Gastroesophageal sphincter (tissue), 4 donors: ENCODE data around the gene BMERB1. TPM values are rescaled to one million over a fixed set of nuclear protein-coding genes. Genes with fewer than 3 reads are reported as not detected.

ENCODE experiments used
- ATAC-seq: fragments of 150-250 bp; one replicate; pipeline ENCODE4 v1.9.1; 2016; ENCODE audit warnings: mild to moderate bottlenecking, moderate library complexity
- H3K27ac ChIP-seq, 4 donors: fragments of 200-600 bp; sonication (generic) in 3 of 4; 1 replicate in 3 of 4; 2 replicates in 1 of 4; pipeline ENCODE4 v1.5.1; 2016 to 2019
- H3K27me3 ChIP-seq: fragments of 200-600 bp; sonication (generic); one replicate; pipeline ENCODE4 v1.5.1; 2019
- H3K36me3 ChIP-seq, 2 donors: fragments of 200-600 bp; sonication (generic); one replicate each; pipeline ENCODE4 v1.5.1; 2019; ENCODE audit warnings: control low read depth in 1 of 2
- H3K4me1 ChIP-seq, 3 donors: fragments of 200-600 bp; sonication (generic); 1 replicate in 2 of 3; 2 replicates in 1 of 3; pipeline ENCODE4 v1.5.1; 2016 to 2019; ENCODE audit warnings: control low read depth in 2 of 3
- H3K4me3 ChIP-seq, 2 donors: fragments of 200-600 bp; sonication (generic); one replicate each; pipeline ENCODE4 v1.5.1; 2019; ENCODE audit warnings: mild to moderate bottlenecking in 1 of 2, moderate library complexity in 1 of 2
- H3K9me3 ChIP-seq, 3 donors: fragments of 200-600 bp; sonication (generic); one replicate each; pipeline ENCODE4 v1.5.1; 2017 to 2019; ENCODE audit warnings: control low read depth in 2 of 3
- CTCF ChIP-seq, 4 experiments: fragments of 200-600 bp in 2 of 4; fragments of 450-650 bp in 2 of 4; sonication (generic) in 1 of 4; IDR thresholded peaks; one replicate each; pipeline ENCODE4 v1.5.1; 2017 to 2019; ENCODE audit warnings: antibody characterized with exemption in 4 of 4, mild to moderate bottlenecking in 2 of 4, moderate library complexity in 2 of 4
- EP300 ChIP-seq: sonication (generic); formaldehyde crosslinking; IDR thresholded peaks from one replicate; pipeline ENCODE4 v1.6.1; 2017; ENCODE audit warnings: antibody characterized with exemption, mild to moderate bottlenecking
- POLR2A ChIP-seq, 2 donors: fragments of 450-650 bp; IDR thresholded peaks; one replicate each; pipeline ENCODE4 v1.6.1; 2017; ENCODE audit warnings: antibody characterized with exemption in 2 of 2, mild to moderate bottlenecking in 2 of 2, moderate library complexity in 1 of 2
- POLR2AphosphoS5 ChIP-seq: sonication (generic); formaldehyde crosslinking; IDR thresholded peaks from one replicate; pipeline ENCODE4 v1.6.1; 2017; ENCODE audit warnings: antibody characterized with exemption
- WGBS, 2 donors: methylation state at CpG; one replicate each; pipeline ENCODE4 v1.1.5; 2018; ENCODE audit warnings: low coverage in 1 of 2; 5-methylcytosine and 5-hydroxymethylcytosine counted together
- total RNA-seq, 4 donors: library from RNA; depleted of rRNA; stranded (reverse); fragments of >200 nt; gene quantifications; one replicate each; pipeline ENCODE4 v1.1.0, GENCODE V29; 2016

BMERB1 gene
- total RNA-seq, 4 donors from 2014 or later, result 84.5 to 135 (median 101) TPM

GRCh38 chr16:15594711-15595320, 160.4 kb downstream of the BMERB1 start:
- no peaks in the 10 kb centered on the region for H3K9me3 ChIP-seq
- TF ChIP-seq EP300 (no peak), POLR2AphosphoS5 (no peak), POLR2A (IDR thresholded peaks at IDR 0.05) (no peak), CTCF (IDR thresholded peaks at IDR 0.05) (no peak)
- H3K27ac ChIP-seq, result no peak overlapping the region
- no peaks in the 10 kb centered on the region for H3K27me3 ChIP-seq
- WGBS, 2 donors, result 81 to 82% methylated on average over 6 of the region's 6 CpGs
- peaks cover 0 to 66% of the 10 kb centered on the region in 2 donors for H3K36me3 ChIP-seq
- peaks cover 0 to 13% (median 4%) of the 10 kb centered on the region in 3 donors for H3K4me1 ChIP-seq
- no peak overlapping the region for H3K4me3 ChIP-seq
- no peak for ATAC-seq

- no peak for TF ChIP-seq POLR2AphosphoS5
- no peak for TF ChIP-seq CTCF (IDR thresholded peaks at IDR 0.05)
- no peak for TF ChIP-seq POLR2A (IDR thresholded peaks at IDR 0.05)
- TF ChIP-seq EP300, result no peak
- Histone ChIP-seq H3K36me3 (peaks cover 0 to 89% of the 10 kb centered on the region in 2 donors), H3K27me3 (no peaks in the 10 kb centered on the region), H3K4me3 (no peak overlapping the region), H3K4me1 (peaks cover 0 to 6% (median 0%) of the 10 kb centered on the region in 3 donors), H3K9me3 (no peaks in the 10 kb centered on the region), H3K27ac (no peak overlapping the region)
- 60 to 78% methylated on average over 1 to 4 of the region's 6 CpGs for WGBS, 2 donors
- no peak for ATAC-seq
Observed at GRCh38 chr16:15597135-15597534, 162.7 kb downstream of the BMERB1 start.

- Histone ChIP-seq H3K36me3 (peaks cover 0 to 98% of the 10 kb centered on the region in 2 donors), H3K27me3 (no peaks in the 10 kb centered on the region), H3K4me1 (no peaks in the 10 kb centered on the region), H3K9me3 (no peaks in the 10 kb centered on the region), H3K4me3 (no peak overlapping the region), H3K27ac (no peak overlapping the region)
- whole genome bisulfite sequencing, 2 donors, result 90% methylated on average over 3 to 7 of the region's 15 CpGs
- no peak for TF ChIP-seq POLR2AphosphoS5
- TF ChIP-seq CTCF (IDR thresholded peaks at IDR 0.05), result no peak
- TF ChIP-seq EP300, result no peak
- no peak for TF ChIP-seq POLR2A (IDR thresholded peaks at IDR 0.05)
- ATAC-seq, result no peak
Observed at GRCh38 chr16:15597822-15598647, 163.6 kb downstream of the BMERB1 start.

GRCh38 chr16:15598648-15599190, 164.3 kb downstream of the BMERB1 start:
- no peaks in the 10 kb centered on the region for H3K9me3 ChIP-seq
- no peak overlapping the region for H3K27ac ChIP-seq
- WGBS, 2 donors, result 84% methylated on average over 8 of the region's 17 CpGs; no CpG with 5 or more reads in 1 of the 2 donors
- no peak overlapping the region for H3K4me3 ChIP-seq
- TF ChIP-seq POLR2A (IDR thresholded peaks at IDR 0.05) (no peak), CTCF (IDR thresholded peaks at IDR 0.05) (no peak), POLR2AphosphoS5 (no peak), EP300 (no peak)
- H3K27me3 ChIP-seq, result no peaks in the 10 kb centered on the region
- peaks cover 0 to 98% of the 10 kb centered on the region in 2 donors for H3K36me3 ChIP-seq
- H3K4me1 ChIP-seq, result no peaks in the 10 kb centered on the region
- ATAC-seq, result no peak
